Astrocyte (in vitro differentiated cells and primary cell): ENCODE measurements around the gene RFTN2. TPM values are rescaled to one million over a fixed set of nuclear protein-coding genes. Genes with fewer than 3 reads are reported as not detected.

Experiments
- DNase-seq: peaks from one replicate; pipeline ENCODE4 v3.0.0-alpha.2; 2010; ENCODE audit warnings: low read depth
- FAIRE-seq: peaks from 2 replicates; lab custom pipeline; 2011; peaks lifted over from hg19 to GRCh38; lab: Jason Lieb, UNC
- H2AFZ ChIP-seq: 2 replicates; pipeline ENCODE4 v1.6.0; 2012; ENCODE audit warnings: low read depth, low read length, inconsistent platforms
- H3K27ac ChIP-seq: 2 replicates; pipeline ENCODE4 v1.5.1; 2011; ENCODE audit warnings: low read depth, low read length, inconsistent platforms
- H3K27me3 ChIP-seq: 2 replicates; pipeline ENCODE4 v1.6.0; 2011; ENCODE audit warnings: low read length, inconsistent platforms; ENCODE audit not compliant: insufficient read depth
- H3K36me3 ChIP-seq: 2 replicates; pipeline ENCODE4 v1.5.1; 2011; ENCODE audit warnings: low read length, inconsistent platforms; ENCODE audit not compliant: insufficient read depth
- H3K4me1 ChIP-seq: 2 replicates; pipeline ENCODE4 v1.5.1; 2011; ENCODE audit warnings: low read length, inconsistent platforms; ENCODE audit not compliant: insufficient read depth
- H3K4me2 ChIP-seq: 2 replicates; pipeline ENCODE4 v1.6.0; 2012; ENCODE audit warnings: low read length, inconsistent platforms
- H3K4me3 ChIP-seq: 2 replicates; pipeline ENCODE4 v1.5.1; 2011; ENCODE audit warnings: low read depth, mild to moderate bottlenecking, low read length, inconsistent platforms; ENCODE audit not compliant: insufficient read depth
- H3K79me2 ChIP-seq: 2 replicates; pipeline ENCODE4 v1.6.0; 2012; ENCODE audit warnings: mild to moderate bottlenecking, low read length, inconsistent platforms; ENCODE audit not compliant: insufficient read depth
- H3K9ac ChIP-seq: 2 replicates; pipeline ENCODE4 v1.6.0; 2012; ENCODE audit warnings: mild to moderate bottlenecking, low read length, inconsistent platforms
- H3K9me3 ChIP-seq: 2 replicates; pipeline ENCODE4 v1.5.1; 2012; ENCODE audit warnings: low read depth, mild to moderate bottlenecking, low read length, inconsistent platforms; ENCODE audit not compliant: insufficient read depth
- H4K20me1 ChIP-seq: 2 replicates; pipeline ENCODE4 v1.6.0; 2012; ENCODE audit warnings: low read length, inconsistent platforms; ENCODE audit not compliant: insufficient read depth
- H3K27ac Mint-ChIP-seq: one replicate; pipeline ENCODE4 v1.8.0; 2021; ENCODE audit warnings: mild to moderate bottlenecking, mixed read lengths; ENCODE audit not compliant: unreplicated experiment
- H3K27me3 Mint-ChIP-seq: one replicate; pipeline ENCODE4 v1.8.0; 2021; ENCODE audit warnings: low read depth, mixed read lengths; ENCODE audit not compliant: unreplicated experiment
- H3K36me3 Mint-ChIP-seq: one replicate; pipeline ENCODE4 v1.8.0; 2021; ENCODE audit warnings: low read depth, mixed read lengths; ENCODE audit not compliant: unreplicated experiment
- H3K4me1 Mint-ChIP-seq: one replicate; pipeline ENCODE4 v1.8.0; 2021; ENCODE audit warnings: low read depth, mixed read lengths; ENCODE audit not compliant: unreplicated experiment
- H3K4me3 Mint-ChIP-seq: one replicate; pipeline ENCODE4 v1.8.0; 2021; ENCODE audit warnings: mild to moderate bottlenecking, moderate library complexity, mixed read lengths; ENCODE audit not compliant: unreplicated experiment
- H3K9me3 Mint-ChIP-seq: one replicate; pipeline ENCODE4 v1.8.0; 2021; ENCODE audit warnings: mild to moderate bottlenecking, mixed read lengths; ENCODE audit not compliant: unreplicated experiment
- EZH2 ChIP-seq: IDR thresholded peaks from 2 replicates; pipeline ENCODE4 v1.6.1; 2012; ENCODE audit warnings: mild to moderate bottlenecking, low read length, inconsistent platforms; ENCODE audit not compliant: insufficient read depth
- total RNA-seq: library from RNA; stranded (reverse); gene quantifications from 2 replicates; pipeline ENCODE4 v1.2.1, GENCODE V29; 2021
- TF ChIP-seq, protein P1 (sequence below): IDR thresholded peaks from 2 replicates; pipeline ENCODE4 v1.5.1; 2011; ENCODE audit warnings: low read depth, mild to moderate bottlenecking, inconsistent platforms, low read length, moderate library complexity; ENCODE audit not compliant: insufficient read depth

The RFTN2 gene
- total RNA-seq, 1 donor from 2014 or later = 7.1 TPM

DNA sequence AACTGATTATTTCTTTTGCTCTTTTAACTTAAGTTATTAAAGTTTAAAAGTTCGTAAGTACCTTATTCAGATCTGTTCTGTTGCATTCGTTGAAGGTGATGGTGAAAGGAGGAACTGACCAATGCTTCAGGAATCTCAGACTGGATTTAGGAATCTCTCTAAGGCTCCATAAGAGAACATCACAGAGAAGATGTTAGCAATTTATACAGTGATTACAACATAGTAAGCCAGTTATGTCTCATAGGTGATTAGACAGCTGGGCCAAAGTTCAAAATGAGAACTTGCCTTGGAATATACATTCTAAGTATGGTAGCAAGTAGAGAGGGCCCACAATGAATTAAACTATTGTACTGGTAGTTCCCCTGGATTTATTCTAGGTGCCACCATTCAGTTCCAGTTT lies 32.9 kb upstream of the RFTN2 start:
- Histone ChIP-seq H3K4me1 (peaks cover 22% of the 10 kb centered on the region), H3K9me3 (no peaks in the 10 kb centered on the region), H3K36me3 (no peaks in the 10 kb centered on the region), H3K4me3 (peak overlapping the region; percentile 28), H2AFZ (no peak overlapping the region), H3K9ac (no peak overlapping the region), H3K27me3 (no peaks in the 10 kb centered on the region), H3K79me2 (peaks cover 50% of the 10 kb centered on the region), H3K4me2 (peak overlapping the region; percentile 94), H4K20me1 (peaks cover 27% of the 10 kb centered on the region), H3K27ac (no peak overlapping the region)
- Mint-ChIP-seq H3K4me3 (peak overlapping the region; percentile 76), H3K27ac (peak overlapping the region; percentile 41), H3K4me1 (peaks cover 18% of the 10 kb centered on the region), H3K36me3 (peaks cover 1% of the 10 kb centered on the region), H3K9me3 (no peaks in the 10 kb centered on the region), H3K27me3 (no peaks in the 10 kb centered on the region)
- no peak for TF ChIP-seq EZH2
- TF ChIP-seq, protein P1, sequence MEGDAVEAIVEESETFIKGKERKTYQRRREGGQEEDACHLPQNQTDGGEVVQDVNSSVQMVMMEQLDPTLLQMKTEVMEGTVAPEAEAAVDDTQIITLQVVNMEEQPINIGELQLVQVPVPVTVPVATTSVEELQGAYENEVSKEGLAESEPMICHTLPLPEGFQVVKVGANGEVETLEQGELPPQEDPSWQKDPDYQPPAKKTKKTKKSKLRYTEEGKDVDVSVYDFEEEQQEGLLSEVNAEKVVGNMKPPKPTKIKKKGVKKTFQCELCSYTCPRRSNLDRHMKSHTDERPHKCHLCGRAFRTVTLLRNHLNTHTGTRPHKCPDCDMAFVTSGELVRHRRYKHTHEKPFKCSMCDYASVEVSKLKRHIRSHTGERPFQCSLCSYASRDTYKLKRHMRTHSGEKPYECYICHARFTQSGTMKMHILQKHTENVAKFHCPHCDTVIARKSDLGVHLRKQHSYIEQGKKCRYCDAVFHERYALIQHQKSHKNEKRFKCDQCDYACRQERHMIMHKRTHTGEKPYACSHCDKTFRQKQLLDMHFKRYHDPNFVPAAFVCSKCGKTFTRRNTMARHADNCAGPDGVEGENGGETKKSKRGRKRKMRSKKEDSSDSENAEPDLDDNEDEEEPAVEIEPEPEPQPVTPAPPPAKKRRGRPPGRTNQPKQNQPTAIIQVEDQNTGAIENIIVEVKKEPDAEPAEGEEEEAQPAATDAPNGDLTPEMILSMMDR = no peak
- DNase-seq = peak; percentile 61
- FAIRE-seq = no peak

- peaks cover 1% of the 10 kb centered on the region for H3K36me3 Mint-ChIP-seq
- TF ChIP-seq, protein P1 = peak; percentile 81
- TF ChIP-seq EZH2 = no peak
- no peaks in the 10 kb centered on the region for H3K27me3 Mint-ChIP-seq
- no peaks in the 10 kb centered on the region for H3K36me3 ChIP-seq
- FAIRE-seq (no peak), DNase-seq (peak; percentile 45)
- H3K4me3 ChIP-seq = peak overlapping the region; percentile 88
- peak overlapping the region; percentile 5 for H2AFZ ChIP-seq
- H3K79me2 ChIP-seq = peaks cover 50% of the 10 kb centered on the region
- no peaks in the 10 kb centered on the region for H3K27me3 ChIP-seq
- H3K4me1 ChIP-seq = peaks cover 22% of the 10 kb centered on the region
- peak overlapping the region; percentile 94 for H3K4me2 ChIP-seq
- peaks cover 27% of the 10 kb centered on the region for H4K20me1 ChIP-seq
- H3K9ac ChIP-seq = peak overlapping the region; percentile 83
- H3K9me3 ChIP-seq = no peaks in the 10 kb centered on the region
- H3K4me1 Mint-ChIP-seq = peaks cover 18% of the 10 kb centered on the region
- H3K27ac Mint-ChIP-seq = peak overlapping the region; percentile 28
- peak overlapping the region; percentile 94 for H3K4me3 Mint-ChIP-seq
- peak overlapping the region; percentile 7 for H3K27ac ChIP-seq
- H3K9me3 Mint-ChIP-seq = no peaks in the 10 kb centered on the region
Observed at GRCh38 chr2:197707316-197708213, 32.2 kb upstream of the RFTN2 start.

GRCh38 chr2:197706839-197707207 lies 31.4 kb upstream of the RFTN2 start:
- Histone ChIP-seq H3K27me3 (no peaks in the 10 kb centered on the region), H4K20me1 (peaks cover 27% of the 10 kb centered on the region), H3K9ac (peak overlapping the region; percentile 83), H3K4me2 (peak overlapping the region; percentile 94), H3K79me2 (peaks cover 50% of the 10 kb centered on the region), H3K4me1 (peaks cover 22% of the 10 kb centered on the region), H3K9me3 (no peaks in the 10 kb centered on the region), H3K4me3 (peak overlapping the region; percentile 88), H2AFZ (no peak overlapping the region), H3K36me3 (no peaks in the 10 kb centered on the region), H3K27ac (no peak overlapping the region)
- H3K9me3 Mint-ChIP-seq = no peaks in the 10 kb centered on the region
- DNase-seq (no peak), FAIRE-seq (no peak)
- H3K27me3 Mint-ChIP-seq = no peaks in the 10 kb centered on the region
- peaks cover 1% of the 10 kb centered on the region for H3K36me3 Mint-ChIP-seq
- TF ChIP-seq, protein P1 = no peak
- TF ChIP-seq EZH2 = no peak
- peaks cover 18% of the 10 kb centered on the region for H3K4me1 Mint-ChIP-seq
- peak overlapping the region; percentile 94 for H3K4me3 Mint-ChIP-seq
- no peak overlapping the region for H3K27ac Mint-ChIP-seq
